Measurements from ENCODE around the gene GRHL3. TPM values are rescaled to one million over a fixed set of nuclear protein-coding genes. Genes with fewer than 3 reads are reported as not detected.

Gene GRHL3
- total RNA-seq, 1 donor from 2014 or later: 0.80 TPM

DNA sequence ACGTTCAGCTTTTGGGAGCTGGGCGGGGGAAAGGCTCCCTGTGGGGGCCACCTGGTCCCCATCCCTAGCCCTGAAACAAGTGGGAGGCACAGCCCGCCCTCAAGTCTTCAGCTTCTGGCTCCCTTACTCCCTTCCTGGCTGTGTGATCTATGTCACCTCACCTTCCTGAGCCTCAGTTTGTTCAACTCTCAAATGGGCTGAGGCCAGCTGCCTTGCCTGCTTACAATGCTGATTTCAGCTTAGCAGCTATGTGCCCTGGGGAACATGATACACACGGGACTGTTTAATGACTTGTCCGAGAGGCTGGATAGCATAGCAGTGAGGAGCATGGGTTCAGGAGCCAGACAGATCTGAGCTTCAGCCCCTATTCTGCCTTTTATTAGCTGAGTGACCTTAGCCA lies 19.3 kb downstream of the GRHL3 start:
- Histone ChIP-seq H3K9me3 (no peaks in the 10 kb centered on the region), H3K27me3 (ENCODE audit: low read depth) (no peaks in the 10 kb centered on the region), H3K4me1 (no peaks in the 10 kb centered on the region), H3K36me3 (no peaks in the 10 kb centered on the region), H3K27ac (no peak overlapping the region), H3K4me3 (no peak overlapping the region)
- intact Hi-C loops (cut with DNase I): no loop called here
- ATAC-seq (no peak), DNase-seq (no peak)
- TF ChIP-seq, protein P1, sequence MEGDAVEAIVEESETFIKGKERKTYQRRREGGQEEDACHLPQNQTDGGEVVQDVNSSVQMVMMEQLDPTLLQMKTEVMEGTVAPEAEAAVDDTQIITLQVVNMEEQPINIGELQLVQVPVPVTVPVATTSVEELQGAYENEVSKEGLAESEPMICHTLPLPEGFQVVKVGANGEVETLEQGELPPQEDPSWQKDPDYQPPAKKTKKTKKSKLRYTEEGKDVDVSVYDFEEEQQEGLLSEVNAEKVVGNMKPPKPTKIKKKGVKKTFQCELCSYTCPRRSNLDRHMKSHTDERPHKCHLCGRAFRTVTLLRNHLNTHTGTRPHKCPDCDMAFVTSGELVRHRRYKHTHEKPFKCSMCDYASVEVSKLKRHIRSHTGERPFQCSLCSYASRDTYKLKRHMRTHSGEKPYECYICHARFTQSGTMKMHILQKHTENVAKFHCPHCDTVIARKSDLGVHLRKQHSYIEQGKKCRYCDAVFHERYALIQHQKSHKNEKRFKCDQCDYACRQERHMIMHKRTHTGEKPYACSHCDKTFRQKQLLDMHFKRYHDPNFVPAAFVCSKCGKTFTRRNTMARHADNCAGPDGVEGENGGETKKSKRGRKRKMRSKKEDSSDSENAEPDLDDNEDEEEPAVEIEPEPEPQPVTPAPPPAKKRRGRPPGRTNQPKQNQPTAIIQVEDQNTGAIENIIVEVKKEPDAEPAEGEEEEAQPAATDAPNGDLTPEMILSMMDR (IDR thresholded peaks at IDR 0.05): no peak

DNA sequence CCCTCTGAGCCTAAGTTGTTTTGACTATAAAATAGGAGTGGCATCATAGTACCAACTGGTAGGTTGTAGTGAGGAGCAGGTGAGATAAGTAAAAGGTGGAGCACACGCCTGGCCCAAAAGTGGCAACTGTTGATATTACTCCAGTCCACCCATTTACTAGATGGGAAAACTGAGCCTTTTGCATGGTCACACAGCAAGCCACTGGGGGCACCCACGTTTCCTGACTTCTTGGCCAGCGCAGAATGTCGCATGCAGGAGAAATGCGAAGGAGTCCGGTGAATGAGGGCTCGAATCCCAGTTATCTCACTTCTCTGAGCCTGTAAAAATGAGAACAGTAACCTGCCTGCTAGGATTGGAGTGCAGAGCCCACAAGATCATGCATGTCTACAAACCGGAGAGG lies 20.8 kb downstream of the GRHL3 start:
- TF ChIP-seq, protein P1 (IDR thresholded peaks at IDR 0.05): no peak
- intact Hi-C loops (cut with DNase I): no loop called here
- Histone ChIP-seq H3K9me3 (no peaks in the 10 kb centered on the region), H3K4me1 (no peaks in the 10 kb centered on the region), H3K36me3 (no peaks in the 10 kb centered on the region), H3K27me3 (ENCODE audit: low read depth) (no peaks in the 10 kb centered on the region), H3K27ac (no peak overlapping the region), H3K4me3 (no peak overlapping the region)
- ATAC-seq (no peak), DNase-seq (no peak)

- Histone ChIP-seq H3K4me3 (no peak overlapping the region), H3K27ac (no peak overlapping the region), H3K27me3 (ENCODE audit: low read depth) (no peaks in the 10 kb centered on the region), H3K36me3 (no peaks in the 10 kb centered on the region), H3K4me1 (no peaks in the 10 kb centered on the region), H3K9me3 (no peaks in the 10 kb centered on the region)
- TF ChIP-seq, protein P1 (IDR thresholded peaks at IDR 0.05): no peak
- ATAC-seq: no peak
- intact Hi-C loops (cut with DNase I): no loop called here
- DNase-seq: no peak
Observed at GRCh38 chr1:24340770-24341169, 21.6 kb downstream of the GRHL3 start.

GRCh38 chr1:24341260-24341659 lies 22.1 kb downstream of the GRHL3 start:
- intact Hi-C loops (cut with DNase I): no loop called here
- ATAC-seq: no peak
- Histone ChIP-seq H3K4me3 (no peak overlapping the region), H3K36me3 (no peaks in the 10 kb centered on the region), H3K9me3 (no peaks in the 10 kb centered on the region), H3K27me3 (ENCODE audit: low read depth) (no peaks in the 10 kb centered on the region), H3K4me1 (no peaks in the 10 kb centered on the region), H3K27ac (no peak overlapping the region)
- TF ChIP-seq, protein P1 (IDR thresholded peaks at IDR 0.05): no peak
- DNase-seq: no peak

DNA sequence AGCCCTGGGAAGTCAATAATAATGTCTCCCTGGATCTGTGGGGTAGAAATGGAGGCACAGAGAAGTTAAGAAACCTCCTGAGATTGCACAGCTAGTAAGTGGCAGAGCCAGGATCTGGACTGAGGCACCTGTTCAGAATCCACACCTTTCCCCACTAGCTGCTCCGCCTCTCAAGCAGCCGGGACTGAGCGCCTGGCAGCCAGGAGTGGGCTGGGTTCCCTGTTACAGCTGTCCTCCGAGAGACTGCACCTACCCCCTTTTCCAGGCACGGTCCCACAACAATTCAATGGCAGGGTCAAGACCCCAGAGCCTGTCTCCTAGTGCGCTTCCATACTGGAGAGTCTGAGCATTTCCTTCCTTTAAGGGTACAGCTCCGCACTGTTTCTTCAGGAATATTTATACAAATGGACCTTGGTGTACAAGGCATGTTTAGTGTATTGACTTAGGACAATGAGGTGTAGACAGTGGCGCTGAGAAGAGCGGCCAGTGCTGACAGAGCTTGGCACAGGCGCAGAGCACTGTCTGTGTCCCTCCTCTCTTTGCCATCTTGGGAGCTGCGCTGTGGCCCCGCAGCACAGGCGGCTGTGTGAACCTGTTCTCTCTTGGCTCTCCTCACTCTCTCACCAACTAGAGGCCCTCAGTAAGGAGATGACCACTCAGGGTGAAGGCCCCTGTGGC lies 24.4 kb downstream of the GRHL3 start:
- H3K36me3 ChIP-seq: no peaks in the 10 kb centered on the region
- no peaks in the 10 kb centered on the region for H3K9me3 ChIP-seq
- H3K27me3 ChIP-seq (ENCODE audit: low read depth): no peaks in the 10 kb centered on the region
- no peaks in the 10 kb centered on the region for H3K4me1 ChIP-seq
- no peak for ATAC-seq
- H3K27ac ChIP-seq: no peak overlapping the region
- no peak overlapping the region for H3K4me3 ChIP-seq
- TF ChIP-seq, protein P1 (IDR thresholded peaks at IDR 0.05): no peak
- DNase-seq: no peak
- intact Hi-C loops (cut with DNase I): no loop called here

All from lower lobe of right lung (tissue), 2 donors.